KMS-11 (cell line): ENCODE data around the gene CPXM1.
"Not testable (repeated sequence)": the region's sequence is repeated elsewhere in the genome, so short reads cannot be mapped to it uniquely, and the experiment has no call there.

Experiments
- H2AFZ ChIP-seq: fragments of 200-600 bp; sonication (generic); 2 replicates; pipeline ENCODE4 v1.6.1; 2016; ENCODE audit warnings: antibody characterized with exemption, mixed run types, low read depth
- H3K27ac ChIP-seq: fragments of 200-600 bp; sonication (generic); 2 replicates; pipeline ENCODE4 v1.6.1; 2016; ENCODE audit warnings: mild to moderate bottlenecking, mixed run types
- H3K27me3 ChIP-seq: fragments of 200-600 bp; sonication (generic); 2 replicates; pipeline ENCODE4 v1.6.1; 2017; ENCODE audit warnings: mild to moderate bottlenecking, low read depth, mixed run types, moderate library complexity; ENCODE audit not compliant: insufficient read depth
- H3K36me3 ChIP-seq: fragments of 200-600 bp; sonication (generic); 2 replicates; pipeline ENCODE4 v1.6.1; 2017; ENCODE audit warnings: mild to moderate bottlenecking, mixed run types; ENCODE audit not compliant: insufficient read depth
- H3K4me1 ChIP-seq: fragments of 200-600 bp; sonication (generic); 2 replicates; pipeline ENCODE4 v1.6.1; 2016; ENCODE audit warnings: mild to moderate bottlenecking, low read depth, mixed run types; ENCODE audit not compliant: poor library complexity, severe bottlenecking
- H3K4me2 ChIP-seq: fragments of 200-600 bp; sonication (generic); 2 replicates; pipeline ENCODE4 v1.7.0; 2016; ENCODE audit warnings: mild to moderate bottlenecking, mixed run types
- H3K4me3 ChIP-seq: fragments of 200-600 bp; sonication (generic); IDR thresholded peaks from 2 replicates; pipeline ENCODE4 v1.6.1; 2017; ENCODE audit warnings: low read depth, low read length, mixed read lengths; ENCODE audit not compliant: insufficient read depth
- H3K79me2 ChIP-seq: fragments of 200-600 bp; sonication (generic); 2 replicates; pipeline ENCODE4 v1.6.1; 2016; ENCODE audit warnings: low read depth, mixed run types; ENCODE audit not compliant: insufficient read depth
- H3K9ac ChIP-seq: fragments of 200-600 bp; sonication (generic); 2 replicates; pipeline ENCODE4 v1.6.1; 2016; ENCODE audit warnings: mild to moderate bottlenecking, mixed run types
- H4K20me1 ChIP-seq: fragments of 200-600 bp; sonication (generic); 2 replicates; pipeline ENCODE4 v1.6.1; 2016; ENCODE audit warnings: mild to moderate bottlenecking, mixed run types; ENCODE audit not compliant: insufficient read depth
- CTCF ChIP-seq: fragments of 200-600 bp; sonication (generic); conservative IDR thresholded peaks from 2 replicates; pipeline ENCODE4 v1.6.1; 2017; ENCODE audit warnings: low read depth, mild to moderate bottlenecking, antibody characterized with exemption, low read length, moderate library complexity, mixed read lengths

CPXM1 gene

GRCh38 chr20:2812189-2812588 lies 11.8 kb upstream of the CPXM1 start:
- H3K36me3 ChIP-seq, result no peaks in the 10 kb centered on the region
- H3K4me3 ChIP-seq, result no peak overlapping the region
- H3K4me1 ChIP-seq, result no peaks in the 10 kb centered on the region
- H4K20me1 ChIP-seq, result no peaks in the 10 kb centered on the region
- H3K79me2 ChIP-seq, result no peaks in the 10 kb centered on the region
- H3K9ac ChIP-seq, result no peak overlapping the region
- no peak overlapping the region for H2AFZ ChIP-seq
- no peak overlapping the region for H3K27ac ChIP-seq
- no peak overlapping the region for H3K4me2 ChIP-seq
- TF ChIP-seq CTCF, result no peak
- no peaks in the 10 kb centered on the region for H3K27me3 ChIP-seq

- no peaks in the 10 kb centered on the region for H3K79me2 ChIP-seq
- H3K9ac ChIP-seq, result no peak overlapping the region
- no peak overlapping the region for H2AFZ ChIP-seq
- H3K36me3 ChIP-seq, result no peaks in the 10 kb centered on the region
- H3K27me3 ChIP-seq, result no peaks in the 10 kb centered on the region
- H3K27ac ChIP-seq, result no peak overlapping the region
- H3K4me1 ChIP-seq, result no peaks in the 10 kb centered on the region
- no peaks in the 10 kb centered on the region for H4K20me1 ChIP-seq
- no peak for TF ChIP-seq CTCF
- H3K4me3 ChIP-seq, result no peak overlapping the region
- no peak overlapping the region for H3K4me2 ChIP-seq
These were observed 9.3 kb upstream of the CPXM1 start for GRCh38 chr20:2809690-2810089.

GRCh38 chr20:2807929-2808328 lies 7.5 kb upstream of the CPXM1 start:
- not testable (repeated sequence) for H3K4me3 ChIP-seq, H3K9ac ChIP-seq, H3K4me1 ChIP-seq, H4K20me1 ChIP-seq, H2AFZ ChIP-seq, H3K79me2 ChIP-seq, H3K36me3 ChIP-seq, H3K4me2 ChIP-seq, H3K27ac ChIP-seq, H3K27me3 ChIP-seq

- Histone ChIP-seq H3K27me3 (no peaks in the 10 kb centered on the region), H3K4me2 (no peak overlapping the region), H4K20me1 (no peaks in the 10 kb centered on the region), H3K9ac (no peak overlapping the region), H3K79me2 (no peaks in the 10 kb centered on the region), H3K4me3 (no peak overlapping the region), H2AFZ (no peak overlapping the region), H3K27ac (no peak overlapping the region), H3K4me1 (no peaks in the 10 kb centered on the region), H3K36me3 (no peaks in the 10 kb centered on the region)
- no peak for TF ChIP-seq CTCF
These were observed 6.6 kb upstream of the CPXM1 start for GRCh38 chr20:2807019-2807418.

GRCh38 chr20:2806351-2806701 lies 5.9 kb upstream of the CPXM1 start:
- H3K36me3 ChIP-seq, result no peaks in the 10 kb centered on the region
- no peak overlapping the region for H3K4me3 ChIP-seq
- H3K9ac ChIP-seq, result no peak overlapping the region
- H2AFZ ChIP-seq, result no peak overlapping the region
- no peak overlapping the region for H3K4me2 ChIP-seq
- no peaks in the 10 kb centered on the region for H4K20me1 ChIP-seq
- H3K79me2 ChIP-seq, result no peaks in the 10 kb centered on the region
- no peaks in the 10 kb centered on the region for H3K4me1 ChIP-seq
- no peaks in the 10 kb centered on the region for H3K27me3 ChIP-seq
- H3K27ac ChIP-seq, result no peak overlapping the region
- no peak for TF ChIP-seq CTCF
